ENCODE measurements around the gene KCNK17.

The KCNK17 gene, protein sequence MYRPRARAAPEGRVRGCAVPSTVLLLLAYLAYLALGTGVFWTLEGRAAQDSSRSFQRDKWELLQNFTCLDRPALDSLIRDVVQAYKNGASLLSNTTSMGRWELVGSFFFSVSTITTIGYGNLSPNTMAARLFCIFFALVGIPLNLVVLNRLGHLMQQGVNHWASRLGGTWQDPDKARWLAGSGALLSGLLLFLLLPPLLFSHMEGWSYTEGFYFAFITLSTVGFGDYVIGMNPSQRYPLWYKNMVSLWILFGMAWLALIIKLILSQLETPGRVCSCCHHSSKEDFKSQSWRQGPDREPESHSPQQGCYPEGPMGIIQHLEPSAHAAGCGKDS

DNA sequence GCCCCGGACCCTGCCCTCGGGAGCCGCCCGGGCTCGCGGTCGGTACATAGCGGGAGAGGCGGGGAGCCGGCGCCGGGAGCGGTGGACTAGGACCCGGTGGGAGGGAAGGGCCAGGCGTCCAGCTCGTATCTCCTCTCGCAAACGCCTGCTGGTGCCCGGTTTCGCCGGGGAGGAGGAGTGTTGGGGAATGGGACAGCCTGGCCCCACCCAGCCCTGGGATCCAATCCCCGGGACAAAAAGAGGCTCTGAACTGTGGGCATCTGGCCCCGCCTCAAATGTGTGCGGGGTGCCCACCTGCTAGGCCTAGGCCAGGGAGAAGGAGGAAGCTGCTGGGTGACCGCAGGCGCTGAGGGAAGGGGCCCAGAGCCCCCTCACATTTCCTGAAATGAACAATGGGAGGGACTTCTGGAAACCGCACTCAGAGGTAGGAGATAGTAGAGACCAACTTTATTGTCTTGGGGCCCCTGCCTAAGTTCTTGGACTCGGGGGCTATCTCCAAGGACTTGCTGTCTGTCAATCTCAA lies at the start of gene KCNK17:
Gene KCNK17 (minus strand): TSS at position 147 of the 523 bp plus-strand sequence. CDS start 99 bp downstream, at position 48.
- Histone ChIP-seq H3K79me2 (no peaks in the 10 kb centered on the region), H3K9me3 (ENCODE audit: control insufficient read depth, low read length) (no peaks in the 10 kb centered on the region), H3K4me1 (no peaks in the 10 kb centered on the region), H3K9ac (no peak within 1 kb of the TSS), H3K27ac (no peak within 1 kb of the TSS), H3K4me3 (ENCODE audit: low read depth, low read length) (peak within 1 kb of the TSS; percentile 14), H2AFZ (peak within 1 kb of the TSS; percentile 58), H3K36me3 (ENCODE audit: control insufficient read depth, insufficient read depth, low read length) (no peaks in the 10 kb centered on the region), H3K27me3 (ENCODE audit: control insufficient read depth, insufficient read depth, low read length) (peaks cover 14% of the 10 kb centered on the region), H3K4me2 (ENCODE audit: low read length) (peak within 1 kb of the TSS; percentile 51)
- TF ChIP-seq, protein P1, sequence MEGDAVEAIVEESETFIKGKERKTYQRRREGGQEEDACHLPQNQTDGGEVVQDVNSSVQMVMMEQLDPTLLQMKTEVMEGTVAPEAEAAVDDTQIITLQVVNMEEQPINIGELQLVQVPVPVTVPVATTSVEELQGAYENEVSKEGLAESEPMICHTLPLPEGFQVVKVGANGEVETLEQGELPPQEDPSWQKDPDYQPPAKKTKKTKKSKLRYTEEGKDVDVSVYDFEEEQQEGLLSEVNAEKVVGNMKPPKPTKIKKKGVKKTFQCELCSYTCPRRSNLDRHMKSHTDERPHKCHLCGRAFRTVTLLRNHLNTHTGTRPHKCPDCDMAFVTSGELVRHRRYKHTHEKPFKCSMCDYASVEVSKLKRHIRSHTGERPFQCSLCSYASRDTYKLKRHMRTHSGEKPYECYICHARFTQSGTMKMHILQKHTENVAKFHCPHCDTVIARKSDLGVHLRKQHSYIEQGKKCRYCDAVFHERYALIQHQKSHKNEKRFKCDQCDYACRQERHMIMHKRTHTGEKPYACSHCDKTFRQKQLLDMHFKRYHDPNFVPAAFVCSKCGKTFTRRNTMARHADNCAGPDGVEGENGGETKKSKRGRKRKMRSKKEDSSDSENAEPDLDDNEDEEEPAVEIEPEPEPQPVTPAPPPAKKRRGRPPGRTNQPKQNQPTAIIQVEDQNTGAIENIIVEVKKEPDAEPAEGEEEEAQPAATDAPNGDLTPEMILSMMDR (IDR thresholded peaks at IDR 0.05), result no peak

DNA sequence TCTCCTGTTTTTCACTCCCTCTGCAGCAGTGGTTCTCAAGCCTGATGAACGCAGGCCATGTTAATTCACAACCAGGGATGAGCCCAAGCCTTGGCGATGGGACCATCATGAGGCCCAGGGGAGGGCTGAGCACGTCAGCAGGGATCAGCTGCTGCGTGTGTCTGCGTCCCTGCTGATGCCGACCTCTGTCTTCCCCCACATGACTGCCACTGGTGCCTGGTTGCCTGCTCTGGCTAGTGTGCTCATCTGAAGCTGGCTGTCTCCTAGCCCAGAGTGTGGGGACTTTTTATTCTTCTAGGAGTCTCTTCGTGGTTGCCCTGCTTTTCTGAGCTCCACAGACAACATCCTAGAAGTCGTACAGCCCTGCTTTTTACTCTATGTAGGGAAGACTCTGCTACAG lies 49.1 kb upstream of the KCNK17 start:
- Histone ChIP-seq H3K27ac (no peak overlapping the region), H3K36me3 (ENCODE audit: control insufficient read depth, insufficient read depth, low read length) (no peaks in the 10 kb centered on the region), H3K4me1 (peaks cover 2% of the 10 kb centered on the region), H3K9me3 (ENCODE audit: control insufficient read depth, low read length) (no peaks in the 10 kb centered on the region), H3K27me3 (ENCODE audit: control insufficient read depth, insufficient read depth, low read length) (no peaks in the 10 kb centered on the region), H3K4me3 (ENCODE audit: low read depth, low read length) (no peak overlapping the region), H3K9ac (no peak overlapping the region), H2AFZ (no peak overlapping the region), H3K4me2 (ENCODE audit: low read length) (no peak overlapping the region), H3K79me2 (no peaks in the 10 kb centered on the region)
- TF ChIP-seq, protein P1 (IDR thresholded peaks at IDR 0.05), result no peak

DNA sequence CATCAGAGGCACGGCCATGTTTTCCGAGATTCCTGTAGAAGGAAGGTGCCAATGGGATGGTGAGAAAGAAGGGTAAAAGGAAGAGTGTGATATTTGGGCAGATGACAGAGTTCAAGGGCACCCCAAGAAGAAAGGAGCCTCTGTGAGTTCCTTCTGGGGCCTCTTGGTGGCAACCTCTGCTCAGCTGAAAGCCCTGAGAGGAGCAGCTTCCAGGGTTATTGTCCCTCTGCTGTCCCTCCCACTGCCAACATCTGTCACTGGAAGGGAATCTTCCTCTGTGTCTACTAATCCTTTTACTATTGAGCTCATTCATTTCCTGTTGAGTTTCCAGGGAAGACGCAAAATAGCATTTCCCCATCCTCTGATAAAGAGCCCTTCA lies 48.3 kb upstream of the KCNK17 start:
- TF ChIP-seq, protein P1 (IDR thresholded peaks at IDR 0.05), result no peak
- H3K4me3 ChIP-seq (ENCODE audit: low read depth, low read length), result no peak overlapping the region
- no peaks in the 10 kb centered on the region for H3K36me3 ChIP-seq (ENCODE audit: control insufficient read depth, insufficient read depth, low read length)
- H3K27ac ChIP-seq, result no peak overlapping the region
- no peaks in the 10 kb centered on the region for H3K79me2 ChIP-seq
- peak overlapping the region; percentile 74 for H2AFZ ChIP-seq
- peaks cover 2% of the 10 kb centered on the region for H3K4me1 ChIP-seq
- H3K27me3 ChIP-seq (ENCODE audit: control insufficient read depth, insufficient read depth, low read length), result no peaks in the 10 kb centered on the region
- no peak overlapping the region for H3K9ac ChIP-seq
- H3K4me2 ChIP-seq (ENCODE audit: low read length), result no peak overlapping the region
- H3K9me3 ChIP-seq (ENCODE audit: control insufficient read depth, low read length), result no peaks in the 10 kb centered on the region

DNA sequence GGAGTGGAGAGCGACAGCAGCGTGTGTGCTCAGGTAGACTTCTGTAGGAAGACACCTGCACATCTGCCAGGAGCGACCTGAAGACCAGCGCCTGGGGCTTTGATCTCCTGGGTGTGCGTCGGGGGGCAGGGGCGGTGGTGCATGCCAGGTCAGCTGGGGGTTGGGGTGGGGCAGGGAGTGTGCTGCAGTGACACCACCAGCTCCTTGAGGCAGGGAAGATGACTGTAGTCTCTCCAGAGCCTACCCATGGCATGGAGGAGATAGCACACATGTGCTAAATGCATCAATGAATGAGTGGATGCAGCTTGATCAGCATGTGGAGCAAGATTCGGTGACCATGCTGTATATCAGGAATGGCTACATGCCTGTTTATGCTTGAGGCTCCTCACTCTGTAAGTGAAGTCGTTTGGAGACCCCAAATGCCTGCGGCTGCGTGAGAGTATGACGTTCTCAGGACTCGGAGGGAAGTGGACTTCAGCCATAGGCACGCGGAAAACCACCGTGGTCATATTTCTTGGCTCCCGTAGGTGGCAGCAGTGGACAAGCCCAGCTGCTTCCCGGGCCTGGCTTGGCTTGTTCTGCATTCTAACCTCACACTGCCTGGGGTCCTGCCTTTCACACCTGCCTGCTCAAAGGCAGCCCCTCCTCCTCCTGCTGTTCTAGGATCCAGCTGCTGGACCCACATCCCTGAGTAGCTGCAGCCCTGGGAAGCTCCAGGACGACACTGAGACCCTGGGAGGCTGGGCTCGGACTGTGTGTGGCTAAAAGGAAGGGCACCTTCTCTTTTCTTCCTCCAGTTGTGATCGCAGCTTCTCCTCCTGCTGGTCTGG lies 47.7 kb upstream of the KCNK17 start:
- Histone ChIP-seq H3K27ac (no peak overlapping the region), H3K9ac (no peak overlapping the region), H3K27me3 (ENCODE audit: control insufficient read depth, insufficient read depth, low read length) (no peaks in the 10 kb centered on the region), H3K79me2 (no peaks in the 10 kb centered on the region), H3K4me3 (ENCODE audit: low read depth, low read length) (no peak overlapping the region), H3K4me1 (no peaks in the 10 kb centered on the region), H3K4me2 (ENCODE audit: low read length) (no peak overlapping the region), H3K9me3 (ENCODE audit: control insufficient read depth, low read length) (no peaks in the 10 kb centered on the region), H3K36me3 (ENCODE audit: control insufficient read depth, insufficient read depth, low read length) (no peaks in the 10 kb centered on the region), H2AFZ (peak overlapping the region; percentile 74)
- TF ChIP-seq, protein P1 (IDR thresholded peaks at IDR 0.05), result peak; percentile 75
